ENCODE results near the gene CDRT15L2. TPM values are rescaled to one million over a fixed set of nuclear protein-coding genes. Genes with fewer than 3 reads are reported as not detected.
"Not testable (repeated sequence)": the region's sequence is repeated elsewhere in the genome, so short reads cannot be mapped to it uniquely, and the experiment has no call there.

The CDRT15L2 gene
- total RNA-seq = not detected
- polyA plus RNA-seq (2013, experiment 1 of 2) = not detected
- not detected for polyA plus RNA-seq (2013, experiment 2 of 2)
- long read RNA-seq, experiment 1 = 0 reads
- long read RNA-seq, experiment 2 = 0 reads
- long read RNA-seq, experiment 3 = 0 reads
- long read RNA-seq, experiment 4 = 0 reads

DNA sequence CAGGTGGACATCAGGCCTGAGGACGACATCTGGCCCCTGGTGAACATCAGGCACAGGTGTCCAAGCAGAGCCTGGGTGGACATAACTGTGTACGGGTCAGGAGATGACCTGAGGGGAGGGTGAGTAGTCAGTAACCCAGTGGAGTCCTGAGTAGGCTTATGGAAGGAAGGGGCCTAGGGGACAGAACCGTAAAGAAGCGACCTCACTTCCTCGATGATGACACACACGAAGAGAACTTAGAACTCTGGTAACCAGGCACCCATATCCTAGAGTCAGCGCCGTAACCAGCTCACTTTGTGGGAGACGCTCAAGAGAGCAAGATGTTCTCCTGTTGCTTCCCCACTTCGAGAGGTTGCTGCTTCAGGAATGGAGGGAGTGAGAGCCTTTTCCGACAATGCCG lies at the start of gene CDRT15L2:
TSS of gene CDRT15L2 (plus strand) at position 301 of the 400 bp plus-strand sequence. CDS start at position 321, 20 bp downstream.
- H3K4me3 Mint-ChIP-seq; H3K9me3 Mint-ChIP-seq; H3K4me3 ChIP-seq (ENCODE audit: low read length); H3K27me3 ChIP-seq (ENCODE audit: control insufficient read depth, insufficient read depth, low read length, poor library complexity, severe bottlenecking); DNase-seq; H3K36me3 Mint-ChIP-seq (ENCODE audit: low read depth); H3K9me3 ChIP-seq (ENCODE audit: control insufficient read depth, low read length); H3K27me3 Mint-ChIP-seq (ENCODE audit: insufficient read depth); H3K36me3 ChIP-seq (ENCODE audit: control insufficient read depth, insufficient read depth, low read length); H3K9ac ChIP-seq (ENCODE audit: extremely low read depth, low read length, poor library complexity, severe bottlenecking); H3K27ac Mint-ChIP-seq; H3K4me1 Mint-ChIP-seq; H3K4me1 ChIP-seq (ENCODE audit: control insufficient read depth, insufficient read depth, low read length); H3K27ac ChIP-seq (ENCODE audit: low read depth, low read length): not testable (repeated sequence)
- WGBS, 2 experiments (ENCODE audit: insufficient coverage in 1 of 2, insufficient read length in 1 of 2) = 92 to 100% methylated on average over 9 to 10 of the region's 12 CpGs

- WGBS, 2 experiments (ENCODE audit: insufficient coverage in 1 of 2, insufficient read length in 1 of 2) = 0 to 29% methylated on average over 2 to 4 of the region's 6 CpGs
- not testable (repeated sequence) for H3K9me3 ChIP-seq (ENCODE audit: control insufficient read depth, low read length); H3K4me1 ChIP-seq (ENCODE audit: control insufficient read depth, insufficient read depth, low read length); H3K4me1 Mint-ChIP-seq; H3K27ac ChIP-seq (ENCODE audit: low read depth, low read length); H3K9ac ChIP-seq (ENCODE audit: extremely low read depth, low read length, poor library complexity, severe bottlenecking); H3K27me3 ChIP-seq (ENCODE audit: control insufficient read depth, insufficient read depth, low read length, poor library complexity, severe bottlenecking); H3K27me3 Mint-ChIP-seq (ENCODE audit: insufficient read depth); H3K36me3 ChIP-seq (ENCODE audit: control insufficient read depth, insufficient read depth, low read length); H3K36me3 Mint-ChIP-seq (ENCODE audit: low read depth); H3K9me3 Mint-ChIP-seq
- H3K4me3 ChIP-seq (ENCODE audit: low read length) = peak overlapping the region; percentile 58
- peak overlapping the region; percentile 22 for H3K27ac Mint-ChIP-seq
- H3K4me3 Mint-ChIP-seq = peak overlapping the region; percentile 62
- DNase-seq = peak; percentile 64
These were observed 49.4 kb upstream of the CDRT15L2 start for GRCh38 chr17:20530104-20530503.

GRCh38 chr17:20532544-20533090 lies 46.9 kb upstream of the CDRT15L2 start:
- H3K4me3 ChIP-seq (ENCODE audit: low read length) = peak overlapping the region; percentile 80
- peak overlapping the region; percentile 58 for H3K27ac Mint-ChIP-seq

DNA sequence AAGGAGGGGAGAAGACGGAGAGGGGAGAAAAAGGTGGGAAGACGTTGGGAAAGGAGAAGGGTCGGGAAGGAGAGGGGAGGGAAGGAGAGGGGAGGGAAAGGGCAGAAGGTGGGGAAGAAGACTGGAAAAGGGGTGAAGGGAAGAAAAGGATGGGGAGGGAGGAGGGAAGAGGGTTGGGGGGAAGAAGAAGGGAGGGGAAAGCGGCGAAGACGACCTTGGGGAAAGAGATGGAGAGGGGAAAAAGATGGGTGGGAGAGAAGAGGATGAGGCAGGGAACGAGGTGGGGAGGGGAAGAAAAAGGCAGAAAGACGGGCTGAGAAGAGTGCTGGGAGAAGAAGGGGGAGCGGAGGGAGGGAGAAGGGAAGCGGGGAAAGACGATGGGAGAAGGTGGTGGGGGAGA lies 46.3 kb upstream of the CDRT15L2 start:
- not testable (repeated sequence) for H3K27me3 Mint-ChIP-seq (ENCODE audit: insufficient read depth)

More at GRCh38 chr17:20532544-20533090, 46.9 kb upstream of the CDRT15L2 start:
- H3K27me3 Mint-ChIP-seq (ENCODE audit: insufficient read depth); H3K9me3 ChIP-seq (ENCODE audit: control insufficient read depth, low read length); H3K4me1 Mint-ChIP-seq; H3K9me3 Mint-ChIP-seq; H3K4me1 ChIP-seq (ENCODE audit: control insufficient read depth, insufficient read depth, low read length); H3K36me3 ChIP-seq (ENCODE audit: control insufficient read depth, insufficient read depth, low read length); H3K27ac ChIP-seq (ENCODE audit: low read depth, low read length); H3K36me3 Mint-ChIP-seq (ENCODE audit: low read depth); H3K9ac ChIP-seq (ENCODE audit: extremely low read depth, low read length, poor library complexity, severe bottlenecking); H3K27me3 ChIP-seq (ENCODE audit: control insufficient read depth, insufficient read depth, low read length, poor library complexity, severe bottlenecking): not testable (repeated sequence)
- H3K4me3 Mint-ChIP-seq = peak overlapping the region; percentile 73
- DNase-seq = peak; percentile 59
- WGBS, 2 experiments (ENCODE audit: insufficient coverage in 1 of 2, insufficient read length in 1 of 2) = 0% methylated on average over 2 of the region's 31 CpGs; no CpG with 5 or more reads in 1 of the 2 experiments

GRCh38 chr17:20534711-20535550 lies 44.6 kb upstream of the CDRT15L2 start:
- not testable (repeated sequence) for H3K9me3 Mint-ChIP-seq; H3K36me3 Mint-ChIP-seq (ENCODE audit: low read depth); H3K4me3 ChIP-seq (ENCODE audit: low read length); H3K4me1 Mint-ChIP-seq; H3K27ac Mint-ChIP-seq; H3K9me3 ChIP-seq (ENCODE audit: control insufficient read depth, low read length); H3K9ac ChIP-seq (ENCODE audit: extremely low read depth, low read length, poor library complexity, severe bottlenecking); H3K27me3 ChIP-seq (ENCODE audit: control insufficient read depth, insufficient read depth, low read length, poor library complexity, severe bottlenecking); H3K36me3 ChIP-seq (ENCODE audit: control insufficient read depth, insufficient read depth, low read length); H3K27me3 Mint-ChIP-seq (ENCODE audit: insufficient read depth); H3K4me3 Mint-ChIP-seq; H3K27ac ChIP-seq (ENCODE audit: low read depth, low read length); H3K4me1 ChIP-seq (ENCODE audit: control insufficient read depth, insufficient read depth, low read length)
- DNase-seq = peak; percentile 8
- WGBS, 2 experiments (ENCODE audit: insufficient coverage in 1 of 2, insufficient read length in 1 of 2) = 75% methylated on average over 4 of the region's 8 CpGs; no CpG with 5 or more reads in 1 of the 2 experiments

More for the DNA sequence above, 46.3 kb upstream of the CDRT15L2 start:
- not testable (repeated sequence) for H3K9me3 ChIP-seq (ENCODE audit: control insufficient read depth, low read length); H3K9me3 Mint-ChIP-seq; H3K27me3 ChIP-seq (ENCODE audit: control insufficient read depth, insufficient read depth, low read length, poor library complexity, severe bottlenecking); H3K9ac ChIP-seq (ENCODE audit: extremely low read depth, low read length, poor library complexity, severe bottlenecking); H3K36me3 Mint-ChIP-seq (ENCODE audit: low read depth); H3K4me1 ChIP-seq (ENCODE audit: control insufficient read depth, insufficient read depth, low read length); H3K36me3 ChIP-seq (ENCODE audit: control insufficient read depth, insufficient read depth, low read length); H3K4me1 Mint-ChIP-seq
- WGBS, 2 experiments (ENCODE audit: insufficient coverage in 1 of 2, insufficient read length in 1 of 2) = 0% methylated on average over 4 to 11 of the region's 11 CpGs
- Mint-ChIP-seq H3K4me3 (peak overlapping the region; percentile 73), H3K27ac (peak overlapping the region; percentile 58)
- DNase-seq = peak; percentile 73
- Histone ChIP-seq H3K27ac (ENCODE audit: low read depth, low read length) (peak overlapping the region; percentile 63), H3K4me3 (ENCODE audit: low read length) (peak overlapping the region; percentile 80)

DNA sequence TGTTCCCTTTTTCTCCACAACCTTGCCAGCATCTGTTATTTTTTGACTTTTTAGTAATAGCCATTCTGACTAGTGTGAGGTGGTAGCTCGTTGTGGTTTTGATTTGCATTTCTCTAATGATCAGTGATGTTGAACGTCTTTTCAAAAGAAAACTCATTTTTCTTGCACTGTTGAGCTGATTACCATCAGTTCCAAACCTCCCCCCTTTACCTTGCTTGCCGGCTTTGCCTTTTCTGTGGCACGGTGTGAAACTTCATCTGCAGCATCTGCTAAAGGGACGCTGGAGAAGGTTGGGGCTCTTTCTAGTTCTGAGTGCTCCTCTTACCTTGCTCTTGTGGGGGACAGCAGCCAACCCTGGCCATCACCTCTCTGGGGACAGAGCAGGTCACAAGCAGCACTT lies 39.1 kb upstream of the CDRT15L2 start:
- H3K9me3 ChIP-seq (ENCODE audit: control insufficient read depth, low read length); H3K4me3 Mint-ChIP-seq; H3K27ac ChIP-seq (ENCODE audit: low read depth, low read length); H3K27me3 ChIP-seq (ENCODE audit: control insufficient read depth, insufficient read depth, low read length, poor library complexity, severe bottlenecking); DNase-seq; H3K27me3 Mint-ChIP-seq (ENCODE audit: insufficient read depth); H3K4me1 ChIP-seq (ENCODE audit: control insufficient read depth, insufficient read depth, low read length); H3K36me3 Mint-ChIP-seq (ENCODE audit: low read depth); H3K36me3 ChIP-seq (ENCODE audit: control insufficient read depth, insufficient read depth, low read length); H3K9ac ChIP-seq (ENCODE audit: extremely low read depth, low read length, poor library complexity, severe bottlenecking); H3K27ac Mint-ChIP-seq; H3K9me3 Mint-ChIP-seq; H3K4me3 ChIP-seq (ENCODE audit: low read length); H3K4me1 Mint-ChIP-seq: not testable (repeated sequence)
- WGBS, 2 experiments (ENCODE audit: insufficient coverage in 1 of 2, insufficient read length in 1 of 2) = no CpG with 5 or more reads among the region's 5 CpGs
